Esophagus squamous epithelium (tissue), 4 donors: Measurements from ENCODE around the gene CMBL.

ENCODE experiments used
- POLR2A ChIP-seq, 4 donors: fragments of 450-650 bp; IDR thresholded peaks; one replicate each; pipeline ENCODE4 v1.6.1; 2017; ENCODE audit warnings: antibody characterized with exemption in 4 of 4, mild to moderate bottlenecking in 4 of 4, moderate library complexity in 3 of 4
- TF ChIP-seq, protein P1 (sequence below), 6 experiments: fragments of 450-650 bp in 4 of 6; fragments of 200-600 bp in 2 of 6; sonication (generic) in 2 of 6; IDR thresholded peaks; one replicate each; pipeline ENCODE4 v1.5.1; 2016 to 2019; ENCODE audit warnings: antibody characterized with exemption in 6 of 6, mild to moderate bottlenecking in 4 of 6, moderate library complexity in 4 of 6

DNA sequence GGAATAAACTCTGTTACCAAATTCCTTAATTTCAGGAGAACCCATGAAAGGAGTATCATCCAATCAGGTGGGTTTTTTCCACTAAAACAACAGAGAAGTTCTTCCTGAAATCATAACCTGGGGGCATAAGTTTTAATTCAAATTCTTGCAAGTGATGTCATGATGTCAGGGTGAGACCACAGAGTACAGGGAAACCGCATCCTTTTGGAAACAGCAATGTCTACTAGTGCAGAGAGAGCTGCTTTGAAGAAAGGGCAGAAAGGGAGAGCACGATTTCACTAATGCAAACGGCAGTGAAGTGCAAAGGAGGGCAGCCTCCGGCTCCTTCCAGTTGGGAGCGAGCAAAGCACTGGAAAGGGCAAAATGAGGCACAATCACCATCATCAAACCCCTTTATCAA, 20.6 kb upstream of the CMBL start:
- TF ChIP-seq, protein P1, sequence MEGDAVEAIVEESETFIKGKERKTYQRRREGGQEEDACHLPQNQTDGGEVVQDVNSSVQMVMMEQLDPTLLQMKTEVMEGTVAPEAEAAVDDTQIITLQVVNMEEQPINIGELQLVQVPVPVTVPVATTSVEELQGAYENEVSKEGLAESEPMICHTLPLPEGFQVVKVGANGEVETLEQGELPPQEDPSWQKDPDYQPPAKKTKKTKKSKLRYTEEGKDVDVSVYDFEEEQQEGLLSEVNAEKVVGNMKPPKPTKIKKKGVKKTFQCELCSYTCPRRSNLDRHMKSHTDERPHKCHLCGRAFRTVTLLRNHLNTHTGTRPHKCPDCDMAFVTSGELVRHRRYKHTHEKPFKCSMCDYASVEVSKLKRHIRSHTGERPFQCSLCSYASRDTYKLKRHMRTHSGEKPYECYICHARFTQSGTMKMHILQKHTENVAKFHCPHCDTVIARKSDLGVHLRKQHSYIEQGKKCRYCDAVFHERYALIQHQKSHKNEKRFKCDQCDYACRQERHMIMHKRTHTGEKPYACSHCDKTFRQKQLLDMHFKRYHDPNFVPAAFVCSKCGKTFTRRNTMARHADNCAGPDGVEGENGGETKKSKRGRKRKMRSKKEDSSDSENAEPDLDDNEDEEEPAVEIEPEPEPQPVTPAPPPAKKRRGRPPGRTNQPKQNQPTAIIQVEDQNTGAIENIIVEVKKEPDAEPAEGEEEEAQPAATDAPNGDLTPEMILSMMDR (IDR thresholded peaks at IDR 0.05) = no peak
- no peak for TF ChIP-seq POLR2A (IDR thresholded peaks at IDR 0.05)
